MM.1S (cell line): ENCODE data around the gene DNAJB11.

Experiments used
- CTCF ChIP-seq: fragments of 300-600 bp; sonication (generic); IDR thresholded peaks from 2 replicates; pipeline ENCODE4 v1.5.1; 2016; ENCODE audit warnings: antibody characterized with exemption, low read length, mixed read lengths
- EZH2 ChIP-seq: fragments of 300-600 bp; sonication (generic); optimal IDR thresholded peaks from 2 replicates; pipeline ENCODE3; 2017; ENCODE audit warnings: low read depth, mild to moderate bottlenecking, antibody characterized with exemption, low read length, mixed read lengths

GRCh38 chr3:186612721-186613636 lies 42.5 kb downstream of the DNAJB11 start, which contains the start of gene AHSG:
- TF ChIP-seq CTCF (no peak), EZH2 (no peak)
